IMR-90 (cell line): ENCODE results near the gene F2. TPM values are rescaled to one million over a fixed set of nuclear protein-coding genes. Genes with fewer than 3 reads are reported as not detected.

Experiments
- ATAC-seq: fragments of 200-7000 bp; cut with Tn5 transposase; 2 replicates; pipeline ENCODE4 v1.9.1; 2020; ENCODE audit warnings: low read depth, mild to moderate bottlenecking, moderate library complexity
- BruUV-seq: library from RNA; stranded (reverse); fragments of 400-500 nt; replicated peaks from 2 replicates; lab custom pipeline; 2021; lab: Mats Ljungman, UMichigan
- CTCF ChIA-PET: fragments of 300-600 bp; formaldehyde crosslinking; extraction: SDS; loops from one replicate; lab custom pipeline; 2021; ENCODE audit warnings: antibody characterized with exemption; lab: Yijun Ruan, JAX
- POLR2A ChIA-PET: fragments of 300-600 bp; sonication (Branson Sonifier 250); formaldehyde crosslinking; loops from one replicate; lab custom pipeline; 2022; ENCODE audit warnings: antibody characterized with exemption; ENCODE audit not compliant: unreplicated experiment; lab: Charles Lee
- DNase-seq: peaks from one replicate; pipeline ENCODE4 v3.0.0; 2013
- H2AFZ ChIP-seq: replicated peaks from 2 replicates; pipeline ENCODE3; 2013; ENCODE audit warnings: low read length, mild to moderate bottlenecking; ENCODE audit not compliant: poor library complexity
- H2AK5ac ChIP-seq: 2 replicates; pipeline ENCODE4 v1.6.1; 2013; ENCODE audit warnings: low read depth, low read length, inconsistent platforms
- H2AK9ac ChIP-seq: replicated peaks from 2 replicates; pipeline ENCODE3; 2013; ENCODE audit warnings: mild to moderate bottlenecking, low read depth, low read length, moderate library complexity; ENCODE audit not compliant: poor library complexity
- H2BK120ac ChIP-seq: 2 replicates; pipeline ENCODE4 v1.6.1; 2013; ENCODE audit warnings: low read depth, low read length, inconsistent platforms
- H2BK15ac ChIP-seq: 3 replicates; pipeline ENCODE4 v1.6.1; 2013; ENCODE audit warnings: low read depth, low read length, inconsistent platforms
- H2BK20ac ChIP-seq: 2 replicates; pipeline ENCODE4 v1.6.1; 2013; ENCODE audit warnings: low read depth, mild to moderate bottlenecking, inconsistent platforms, low read length, moderate library complexity
- H2BK5ac ChIP-seq: 2 replicates; pipeline ENCODE4 v1.6.1; 2013; ENCODE audit warnings: mild to moderate bottlenecking, low read depth, low read length, inconsistent platforms; ENCODE audit not compliant: poor library complexity, severe bottlenecking
- H3K14ac ChIP-seq: replicated peaks from 2 replicates; pipeline ENCODE4 v1.6.1; 2013; ENCODE audit warnings: low read depth, low read length, inconsistent platforms
- H3K18ac ChIP-seq: 2 replicates; pipeline ENCODE4 v1.6.1; 2013; ENCODE audit warnings: low read depth, low read length, control low read depth
- H3K23ac ChIP-seq: 2 replicates; pipeline ENCODE4 v1.6.1; 2013; ENCODE audit warnings: low read depth, low read length, inconsistent platforms
- H3K27ac ChIP-seq: 2 replicates; pipeline ENCODE4 v1.5.1; 2013; ENCODE audit warnings: mild to moderate bottlenecking, control low read depth, low read length; ENCODE audit not compliant: insufficient read depth
- H3K27me3 ChIP-seq: 2 replicates; pipeline ENCODE4 v1.6.1; 2013; ENCODE audit warnings: low read length; ENCODE audit not compliant: control insufficient read depth, insufficient read depth
- H3K36me3 ChIP-seq: 2 replicates; pipeline ENCODE4 v1.6.1; 2013; ENCODE audit warnings: low read length, mixed read lengths; ENCODE audit not compliant: control insufficient read depth, insufficient read depth
- H3K4ac ChIP-seq: 2 replicates; pipeline ENCODE4 v1.6.1; 2013; ENCODE audit warnings: low read depth, low read length, inconsistent platforms
- H3K4me1 ChIP-seq: 2 replicates; pipeline ENCODE4 v1.6.1; 2013; ENCODE audit warnings: low read length, mixed read lengths; ENCODE audit not compliant: control insufficient read depth, insufficient read depth
- H3K4me2 ChIP-seq: 2 replicates; pipeline ENCODE4 v1.6.1; 2013; ENCODE audit warnings: low read depth, mild to moderate bottlenecking, control low read depth, low read length, moderate library complexity
- H3K4me3 ChIP-seq: 2 replicates; pipeline ENCODE4 v1.5.1; 2013; ENCODE audit warnings: low read depth, mild to moderate bottlenecking, control low read depth, low read length, moderate library complexity; ENCODE audit not compliant: insufficient read depth
- H3K56ac ChIP-seq: 2 replicates; pipeline ENCODE4 v1.6.1; 2013; ENCODE audit warnings: low read length, inconsistent platforms; ENCODE audit not compliant: insufficient read depth; ENCODE audit errors: extremely low read depth
- H3K79me1 ChIP-seq, 2 experiments: 2 replicates each; pipeline ENCODE4 v1.6.1; 2013; ENCODE audit warnings: low read length in 2 of 2, inconsistent platforms in 1 of 2, low read depth in 1 of 2
- H3K9ac ChIP-seq: 2 replicates; pipeline ENCODE4 v1.6.1; 2013; ENCODE audit warnings: low read depth, low read length, control low read depth
- H3K9me1 ChIP-seq: 2 replicates; pipeline ENCODE4 v1.6.1; 2013; ENCODE audit warnings: low read length, inconsistent platforms; ENCODE audit not compliant: insufficient read depth
- H3K9me3 ChIP-seq: 2 replicates; pipeline ENCODE4 v1.6.1; 2013; ENCODE audit warnings: low read length; ENCODE audit not compliant: control insufficient read depth, insufficient read depth
- H4K20me1 ChIP-seq: 2 replicates; pipeline ENCODE4 v1.6.1; 2013; ENCODE audit warnings: low read length, inconsistent platforms; ENCODE audit not compliant: insufficient read depth
- H4K5ac ChIP-seq: 2 replicates; pipeline ENCODE4 v1.6.1; 2013; ENCODE audit warnings: mild to moderate bottlenecking, low read depth, low read length, control low read depth
- H4K8ac ChIP-seq, 2 experiments: 2 replicates each; pipeline ENCODE4 v1.6.1; 2013; ENCODE audit warnings: low read depth in 2 of 2, low read length in 2 of 2, control low read depth in 1 of 2, inconsistent platforms in 1 of 2
- H4K91ac ChIP-seq: 2 replicates; pipeline ENCODE4 v1.6.1; 2013; ENCODE audit warnings: low read depth, low read length, inconsistent platforms; ENCODE audit not compliant: insufficient read depth
- BHLHE40 ChIP-seq: fragments of 150-350 bp; IDR thresholded peaks from 2 replicates; pipeline ENCODE4 v1.6.1; 2016; ENCODE audit warnings: mild to moderate bottlenecking, low read depth, low read length
- CEBPB ChIP-seq: IDR thresholded peaks from 2 replicates; pipeline ENCODE4 v1.6.1; 2012; ENCODE audit warnings: low read depth, low read length, improper control_type of control experiment
- CHD1 ChIP-seq: IDR thresholded peaks from 2 replicates; pipeline ENCODE4 v1.6.1; 2012; ENCODE audit warnings: low read depth, low read length, improper control_type of control experiment
- FOS ChIP-seq: fragments of 150-350 bp; IDR thresholded peaks from 2 replicates; pipeline ENCODE4 v1.6.1; 2016; ENCODE audit warnings: low read depth, low read length
- MAFK ChIP-seq: IDR thresholded peaks from 2 replicates; pipeline ENCODE4 v1.6.1; 2012; ENCODE audit warnings: low read depth, low read length, improper control_type of control experiment
- MAZ ChIP-seq: IDR thresholded peaks from 2 replicates; pipeline ENCODE4 v1.6.1; 2012; ENCODE audit warnings: low read depth, mild to moderate bottlenecking, low read length, improper control_type of control experiment, moderate library complexity, borderline replicate concordance
- MXI1 ChIP-seq: IDR thresholded peaks from 2 replicates; pipeline ENCODE4 v1.6.1; 2012; ENCODE audit warnings: low read depth, mild to moderate bottlenecking, low read length, moderate library complexity, borderline replicate concordance
- NFE2L2 ChIP-seq: fragments of 150-350 bp; IDR thresholded peaks from 2 replicates; pipeline ENCODE4 v1.6.1; 2016; ENCODE audit warnings: low read depth, mild to moderate bottlenecking, low read length
- POLR2A ChIP-seq: IDR thresholded peaks from 2 replicates; pipeline ENCODE4 v1.6.1; 2012; ENCODE audit warnings: mild to moderate bottlenecking, low read depth, low read length
- RAD21 ChIP-seq: IDR thresholded peaks from 2 replicates; pipeline ENCODE4 v1.6.1; 2012; ENCODE audit warnings: low read length, improper control_type of control experiment
- RCOR1 ChIP-seq: IDR thresholded peaks from 2 replicates; pipeline ENCODE4 v1.6.1; 2012; ENCODE audit warnings: mild to moderate bottlenecking, low read length, improper control_type of control experiment; ENCODE audit not compliant: insufficient replicate concordance
- RFX5 ChIP-seq: IDR thresholded peaks from 2 replicates; pipeline ENCODE4 v1.8.0; 2012; ENCODE audit warnings: low read depth, mild to moderate bottlenecking, low read length, moderate library complexity
- SMC3 ChIP-seq: fragments of 150-350 bp; IDR thresholded peaks from 2 replicates; pipeline ENCODE4 v1.6.1; 2016; ENCODE audit warnings: low read depth, mild to moderate bottlenecking, antibody characterized with exemption, low read length, moderate library complexity
- WGBS, 2 experiments: methylation state at CpG; one replicate each; pipeline versions ENCODE4 v1.1.5 to v1.1.7; 2013; ENCODE audit warnings: missing lambda C conversion rate in 2 of 2; ENCODE audit not compliant: insufficient read length in 1 of 2; ENCODE audit errors: extremely low coverage in 2 of 2; 5-methylcytosine and 5-hydroxymethylcytosine counted together
- dilution Hi-C: fragments of 300-500 bp; cut with HindIII; formaldehyde crosslinking; loops from one replicate; pipeline ENCODE4 v1.14.3; 2018; ENCODE audit warnings: low sequenced_read_pairs; ENCODE audit not compliant: unreplicated experiment
- in situ Hi-C: fragments of 300-500 bp; cut with MboI; formaldehyde crosslinking; loops from 3 replicates; pipeline ENCODE4 v1.14.3; 2019; ENCODE audit warnings: low sequenced_read_pairs, inconsistent platforms, mixed read lengths
- intact Hi-C: fragments of 100-400 bp; cut with micrococcal nuclease; formaldehyde crosslinking; loops from 2 replicates; pipeline ENCODE4 v1.10.0; 2022
- polyA plus RNA-seq, 3 experiments: library from polyadenylated mRNA; depleted of rRNA; stranded (reverse); fragments of >200 nt; gene quantifications; 2 replicates each; pipeline ENCODE4 v1.2.3, GENCODE V29; 2012; ENCODE audit warnings: low replicate concordance in 1 of 3
- total RNA-seq: library from RNA; depleted of rRNA; stranded (reverse); fragments of >200 nt; gene quantifications from 2 replicates; pipeline ENCODE4 v1.2.3, GENCODE V29; 2012
- TF ChIP-seq, protein P1 (sequence below): conservative IDR thresholded peaks from 2 replicates; pipeline ENCODE4 v1.5.1; 2012; ENCODE audit warnings: mild to moderate bottlenecking, low read depth, low read length, improper control_type of control experiment
- TF ChIP-seq, protein P2 (sequence below): fragments of 150-350 bp; IDR thresholded peaks from 2 replicates; pipeline ENCODE4 v1.6.1; 2017; ENCODE audit warnings: mild to moderate bottlenecking, antibody characterized with exemption, low read length, low read depth
- TF ChIP-seq, protein P3 (sequence below): fragments of 150-350 bp; IDR thresholded peaks from 2 replicates; pipeline ENCODE4 v1.6.1; 2016; ENCODE audit warnings: low read depth, mild to moderate bottlenecking, low read length, moderate library complexity, borderline replicate concordance

Gene F2
- total and polyA plus RNA-seq, 2 of the 4 experiments (the other 2 are of a cell fraction), result not detected

DNA sequence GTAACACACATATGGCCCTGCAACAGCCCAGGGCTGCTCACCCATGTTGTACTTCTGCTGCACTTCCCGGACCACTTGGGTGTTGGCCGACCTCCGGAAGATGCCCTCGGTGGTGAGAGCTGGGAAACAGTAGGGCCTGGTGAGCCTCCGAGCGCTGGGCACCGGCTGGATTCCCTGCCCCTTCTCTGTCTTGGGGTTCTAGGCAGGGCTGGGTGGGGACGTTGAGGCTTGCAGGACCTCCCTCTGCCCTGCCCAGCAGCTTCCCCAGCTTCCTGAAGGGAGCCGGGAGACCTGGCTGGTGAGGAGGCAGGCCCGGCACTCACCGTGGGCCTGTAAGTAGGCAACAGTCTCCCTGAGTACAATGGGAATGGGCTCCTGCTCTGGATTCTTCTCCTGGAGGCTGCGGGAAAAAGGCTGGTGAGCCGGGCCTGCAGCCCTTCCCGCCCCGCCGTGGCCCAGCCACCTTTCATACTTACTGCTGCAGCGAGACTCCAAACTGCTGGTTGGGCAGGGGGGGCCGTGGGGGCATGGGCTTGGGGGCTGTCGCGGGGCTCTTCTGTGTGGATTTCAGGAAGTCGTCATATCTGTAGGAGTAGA is 38.8 kb upstream of the F2 start:
- Histone ChIP-seq H2BK120ac (no peak overlapping the region), H3K4me1 (peaks cover 9% of the 10 kb centered on the region), H3K79me1 (peaks cover 3 to 24% of the 10 kb centered on the region in 2 experiments; a peak in 3 of 4 replicates), H3K9ac (no peak overlapping the region), H3K4me2 (no peak overlapping the region), H3K9me3 (no peaks in the 10 kb centered on the region), H4K91ac (no peak overlapping the region), H3K9me1 (peaks cover 14% of the 10 kb centered on the region; the same call in 1 of the 2 replicates), H3K14ac (no peak overlapping the region), H4K5ac (no peak overlapping the region), H2AK9ac (no peak overlapping the region), H2BK20ac (no peak overlapping the region), H2AFZ (no peak overlapping the region), H4K20me1 (peaks cover 8% of the 10 kb centered on the region; the same call in 1 of the 2 replicates), H2BK15ac (no peak overlapping the region), H3K4ac (no peak overlapping the region), H3K56ac (no peak overlapping the region), H3K23ac (no peak overlapping the region), H2AK5ac (no peak overlapping the region), H3K4me3 (no peak overlapping the region), H3K27ac (no peak overlapping the region), H4K8ac (no peak overlapping the region), H3K18ac (no peak overlapping the region), H3K27me3 (no peaks in the 10 kb centered on the region), H2BK5ac (no peak overlapping the region), H3K36me3 (peaks cover 58% of the 10 kb centered on the region)
- in situ Hi-C loops (no loop called here), dilution Hi-C loops (no loop called here), intact Hi-C loops (loop anchor here (10.0 kb wide), 1 partner anchor 295 kb away; the partner anchor contains the start of gene MDK)
- no peak for ATAC-seq
- BruUV-seq, result no TSS peak
- WGBS, 2 experiments, result 89% methylated on average over 5 of the region's 21 CpGs; no CpG with 5 or more reads in 1 of the 2 experiments
- no peak for DNase-seq
- POLR2A ChIA-PET, result no interaction called here
- CTCF ChIA-PET, result no interaction called here
- no peak for TF ChIP-seq MAFK
- no peak for TF ChIP-seq RAD21
- no peak for TF ChIP-seq MXI1
- TF ChIP-seq RCOR1, result no peak
- TF ChIP-seq POLR2A, result no peak
- no peak for TF ChIP-seq BHLHE40
- TF ChIP-seq, protein P1, sequence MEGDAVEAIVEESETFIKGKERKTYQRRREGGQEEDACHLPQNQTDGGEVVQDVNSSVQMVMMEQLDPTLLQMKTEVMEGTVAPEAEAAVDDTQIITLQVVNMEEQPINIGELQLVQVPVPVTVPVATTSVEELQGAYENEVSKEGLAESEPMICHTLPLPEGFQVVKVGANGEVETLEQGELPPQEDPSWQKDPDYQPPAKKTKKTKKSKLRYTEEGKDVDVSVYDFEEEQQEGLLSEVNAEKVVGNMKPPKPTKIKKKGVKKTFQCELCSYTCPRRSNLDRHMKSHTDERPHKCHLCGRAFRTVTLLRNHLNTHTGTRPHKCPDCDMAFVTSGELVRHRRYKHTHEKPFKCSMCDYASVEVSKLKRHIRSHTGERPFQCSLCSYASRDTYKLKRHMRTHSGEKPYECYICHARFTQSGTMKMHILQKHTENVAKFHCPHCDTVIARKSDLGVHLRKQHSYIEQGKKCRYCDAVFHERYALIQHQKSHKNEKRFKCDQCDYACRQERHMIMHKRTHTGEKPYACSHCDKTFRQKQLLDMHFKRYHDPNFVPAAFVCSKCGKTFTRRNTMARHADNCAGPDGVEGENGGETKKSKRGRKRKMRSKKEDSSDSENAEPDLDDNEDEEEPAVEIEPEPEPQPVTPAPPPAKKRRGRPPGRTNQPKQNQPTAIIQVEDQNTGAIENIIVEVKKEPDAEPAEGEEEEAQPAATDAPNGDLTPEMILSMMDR, result no peak
- TF ChIP-seq CEBPB, result no peak
- TF ChIP-seq FOS, result no peak
- no peak for TF ChIP-seq MAZ
- TF ChIP-seq NFE2L2, result no peak
- TF ChIP-seq, protein P2, sequence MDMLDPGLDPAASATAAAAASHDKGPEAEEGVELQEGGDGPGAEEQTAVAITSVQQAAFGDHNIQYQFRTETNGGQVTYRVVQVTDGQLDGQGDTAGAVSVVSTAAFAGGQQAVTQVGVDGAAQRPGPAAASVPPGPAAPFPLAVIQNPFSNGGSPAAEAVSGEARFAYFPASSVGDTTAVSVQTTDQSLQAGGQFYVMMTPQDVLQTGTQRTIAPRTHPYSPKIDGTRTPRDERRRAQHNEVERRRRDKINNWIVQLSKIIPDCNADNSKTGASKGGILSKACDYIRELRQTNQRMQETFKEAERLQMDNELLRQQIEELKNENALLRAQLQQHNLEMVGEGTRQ, result no peak
- TF ChIP-seq, protein P3, sequence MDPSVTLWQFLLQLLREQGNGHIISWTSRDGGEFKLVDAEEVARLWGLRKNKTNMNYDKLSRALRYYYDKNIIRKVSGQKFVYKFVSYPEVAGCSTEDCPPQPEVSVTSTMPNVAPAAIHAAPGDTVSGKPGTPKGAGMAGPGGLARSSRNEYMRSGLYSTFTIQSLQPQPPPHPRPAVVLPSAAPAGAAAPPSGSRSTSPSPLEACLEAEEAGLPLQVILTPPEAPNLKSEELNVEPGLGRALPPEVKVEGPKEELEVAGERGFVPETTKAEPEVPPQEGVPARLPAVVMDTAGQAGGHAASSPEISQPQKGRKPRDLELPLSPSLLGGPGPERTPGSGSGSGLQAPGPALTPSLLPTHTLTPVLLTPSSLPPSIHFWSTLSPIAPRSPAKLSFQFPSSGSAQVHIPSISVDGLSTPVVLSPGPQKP, result no peak
- TF ChIP-seq CHD1, result no peak
- no peak for TF ChIP-seq RFX5
- no peak for TF ChIP-seq SMC3
